Activated CD8-positive, alpha-beta memory T cell treated with anti-CD3 and anti-CD28 coated beads, Interleukin-2, amount 50 U/mL, for 1 hour (primary cell): ENCODE data around the gene PCDH10.

Experiments
- DNase-seq: peaks from one replicate; pipeline ENCODE4 v3.0.0-alpha.2; 2020; ENCODE audit errors: extremely low read depth

Gene PCDH10, protein sequence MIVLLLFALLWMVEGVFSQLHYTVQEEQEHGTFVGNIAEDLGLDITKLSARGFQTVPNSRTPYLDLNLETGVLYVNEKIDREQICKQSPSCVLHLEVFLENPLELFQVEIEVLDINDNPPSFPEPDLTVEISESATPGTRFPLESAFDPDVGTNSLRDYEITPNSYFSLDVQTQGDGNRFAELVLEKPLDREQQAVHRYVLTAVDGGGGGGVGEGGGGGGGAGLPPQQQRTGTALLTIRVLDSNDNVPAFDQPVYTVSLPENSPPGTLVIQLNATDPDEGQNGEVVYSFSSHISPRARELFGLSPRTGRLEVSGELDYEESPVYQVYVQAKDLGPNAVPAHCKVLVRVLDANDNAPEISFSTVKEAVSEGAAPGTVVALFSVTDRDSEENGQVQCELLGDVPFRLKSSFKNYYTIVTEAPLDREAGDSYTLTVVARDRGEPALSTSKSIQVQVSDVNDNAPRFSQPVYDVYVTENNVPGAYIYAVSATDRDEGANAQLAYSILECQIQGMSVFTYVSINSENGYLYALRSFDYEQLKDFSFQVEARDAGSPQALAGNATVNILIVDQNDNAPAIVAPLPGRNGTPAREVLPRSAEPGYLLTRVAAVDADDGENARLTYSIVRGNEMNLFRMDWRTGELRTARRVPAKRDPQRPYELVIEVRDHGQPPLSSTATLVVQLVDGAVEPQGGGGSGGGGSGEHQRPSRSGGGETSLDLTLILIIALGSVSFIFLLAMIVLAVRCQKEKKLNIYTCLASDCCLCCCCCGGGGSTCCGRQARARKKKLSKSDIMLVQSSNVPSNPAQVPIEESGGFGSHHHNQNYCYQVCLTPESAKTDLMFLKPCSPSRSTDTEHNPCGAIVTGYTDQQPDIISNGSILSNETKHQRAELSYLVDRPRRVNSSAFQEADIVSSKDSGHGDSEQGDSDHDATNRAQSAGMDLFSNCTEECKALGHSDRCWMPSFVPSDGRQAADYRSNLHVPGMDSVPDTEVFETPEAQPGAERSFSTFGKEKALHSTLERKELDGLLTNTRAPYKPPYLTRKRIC

DNA sequence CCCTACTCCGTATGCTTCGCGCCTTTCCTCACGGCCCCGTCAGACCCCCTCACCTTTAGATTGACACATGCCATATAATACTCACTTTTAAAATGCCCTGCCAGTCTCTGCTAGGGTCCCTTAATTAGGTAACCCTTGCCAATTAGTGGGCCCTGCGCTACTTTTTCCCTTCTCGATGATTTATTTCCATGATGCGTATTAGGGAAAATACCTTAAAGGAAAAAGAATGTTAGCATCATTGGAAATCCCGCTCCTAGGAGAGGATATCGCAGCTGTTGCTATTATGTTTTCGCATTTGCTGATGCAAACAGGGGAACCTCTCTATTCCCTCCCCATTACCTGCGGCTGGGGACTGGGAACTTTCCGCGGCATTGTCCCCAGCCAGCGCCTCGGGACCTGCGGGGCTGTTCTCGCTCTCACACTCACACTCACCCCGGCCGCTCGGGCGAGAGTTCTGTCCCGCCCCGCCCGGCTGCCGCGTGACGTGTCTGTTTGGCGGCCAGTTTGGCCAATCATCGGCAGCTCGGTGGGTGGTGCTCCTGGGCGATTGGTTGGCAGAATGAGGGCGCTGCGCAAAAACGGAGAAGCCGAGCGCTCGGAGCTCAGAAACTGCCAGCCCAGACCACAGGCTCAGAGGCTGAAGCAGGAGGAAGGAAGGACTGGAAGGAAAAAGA is at the start of gene PCDH10:
TSS of gene PCDH10 (plus strand) at position 605 of the 674 bp plus-strand sequence. CDS start 847 bp downstream, outside the sequence.
- DNase-seq = no peak

DNA sequence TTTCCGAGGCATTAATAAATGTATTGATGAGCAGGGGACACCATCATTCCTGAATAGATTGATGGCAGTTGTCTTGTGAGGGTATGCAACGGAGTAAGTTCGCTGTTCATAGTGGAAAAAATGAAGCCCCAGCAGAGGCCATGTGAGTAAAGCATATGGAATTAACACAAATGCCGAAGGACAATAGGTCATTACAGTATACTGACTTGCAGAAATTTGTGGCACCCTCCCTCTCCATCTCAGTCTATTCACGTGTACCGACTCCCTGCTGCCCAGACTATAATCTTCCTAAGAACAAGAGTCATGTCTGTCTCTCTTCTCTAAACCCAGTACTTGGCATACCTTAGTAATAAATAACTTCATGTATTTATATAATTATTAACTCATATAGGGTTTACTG is 47.1 kb upstream of the PCDH10 start:
- DNase-seq = no peak

- DNase-seq = no peak
Measured at GRCh38 chr4:133102612-133103409, 46.3 kb upstream of the PCDH10 start.

DNA sequence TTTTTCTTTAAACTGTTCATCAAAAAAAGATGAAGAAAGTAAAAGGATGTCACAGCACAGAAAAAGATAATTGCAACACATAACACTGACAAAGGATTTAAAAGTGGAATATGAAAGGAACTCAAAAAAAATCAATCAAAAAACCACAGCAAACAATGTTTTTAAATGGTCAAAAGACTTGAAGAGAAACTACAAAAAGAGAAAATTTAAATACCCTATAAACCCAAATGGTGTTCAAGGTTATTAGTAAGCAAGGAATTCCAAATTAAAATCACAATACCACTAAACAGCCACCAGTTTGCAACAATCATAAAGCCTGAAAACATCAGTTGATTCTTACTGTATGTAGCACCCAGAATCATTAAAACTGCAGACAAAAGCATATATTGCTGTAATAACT is 36.5 kb upstream of the PCDH10 start:
- no peak for DNase-seq

DNA sequence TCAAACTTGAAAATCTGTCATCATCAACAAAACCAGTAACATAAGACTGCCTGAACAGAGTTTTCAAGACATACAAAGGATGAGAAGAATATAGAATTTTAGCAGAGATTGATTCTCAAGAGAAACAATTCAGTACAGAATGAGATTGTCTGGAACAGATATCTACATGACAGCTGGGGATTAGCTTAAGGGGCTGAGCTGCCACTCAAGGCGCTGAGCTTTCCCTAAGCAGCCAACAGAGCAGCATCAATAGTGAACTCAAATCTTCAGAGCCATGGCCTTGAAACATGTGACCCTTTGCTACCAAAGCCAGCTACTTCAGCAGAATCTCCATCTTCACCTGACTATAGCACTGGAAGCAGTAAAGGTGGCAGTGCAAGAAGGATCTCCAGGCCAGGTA is 24.3 kb upstream of the PCDH10 start:
- no peak for DNase-seq

DNA sequence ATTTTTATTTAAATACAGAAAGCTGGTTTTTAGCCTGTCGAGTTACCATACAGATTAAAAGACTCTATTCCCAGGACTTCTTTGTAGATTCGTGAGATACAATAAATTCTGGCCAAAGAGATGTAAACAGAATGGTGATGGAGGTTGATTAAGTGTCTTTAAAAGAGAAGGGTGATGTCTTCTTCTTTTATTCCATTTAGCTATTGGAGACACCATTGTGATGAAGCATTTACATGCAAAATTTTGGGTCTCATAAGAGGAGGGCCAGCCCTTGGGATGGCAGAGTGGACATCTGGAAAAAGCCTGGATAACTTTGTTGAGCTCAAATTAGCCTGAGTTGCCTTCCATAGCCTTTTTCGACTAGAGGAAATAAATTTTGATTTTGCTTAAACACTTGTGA is 21.6 kb upstream of the PCDH10 start:
- no peak for DNase-seq

GRCh38 chr4:133129237-133129636 is 19.9 kb upstream of the PCDH10 start:
- no peak for DNase-seq

DNA sequence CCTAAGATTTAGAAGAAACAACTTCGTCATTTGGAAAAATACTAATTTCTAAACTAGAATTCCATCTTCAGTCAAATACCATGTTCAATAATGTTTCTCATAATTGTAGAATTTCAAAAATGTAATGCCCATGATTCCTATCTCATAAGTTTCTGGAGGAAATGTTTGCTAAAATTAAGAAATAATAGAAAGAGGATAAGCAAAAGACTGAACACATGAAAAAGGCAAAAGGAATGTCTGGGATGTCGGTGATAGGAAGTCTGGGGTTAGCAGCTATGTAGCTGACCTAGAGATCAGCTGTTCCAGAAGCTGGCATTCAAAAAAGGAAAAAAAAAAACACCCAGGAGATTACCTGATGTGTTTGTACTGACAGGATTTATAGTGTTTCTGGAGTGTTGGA is 18.9 kb upstream of the PCDH10 start:
- no peak for DNase-seq

GRCh38 chr4:133131829-133132460 is 17.1 kb upstream of the PCDH10 start:
- no peak for DNase-seq

DNA sequence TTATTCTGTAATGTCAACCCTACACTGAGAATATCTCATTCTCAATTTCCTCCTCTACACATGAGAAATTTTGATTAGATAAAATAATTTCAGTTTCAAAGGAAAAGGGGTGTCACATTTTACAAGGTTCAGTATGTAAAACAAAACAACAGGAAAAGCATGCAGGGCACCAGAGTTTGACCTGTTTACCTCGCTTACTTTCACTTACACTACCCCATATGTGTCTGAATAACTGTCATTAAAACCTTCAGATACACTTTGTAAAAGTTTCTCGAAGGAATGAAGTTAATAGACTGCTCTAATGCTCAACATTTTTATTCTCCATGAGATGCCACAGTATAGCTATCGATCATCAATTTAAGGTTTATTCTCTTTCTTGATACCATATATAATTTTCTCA is 12.3 kb upstream of the PCDH10 start:
- no peak for DNase-seq

GRCh38 chr4:133137571-133137970 is 11.5 kb upstream of the PCDH10 start:
- no peak for DNase-seq

GRCh38 chr4:133143775-133144430 is 5.2 kb upstream of the PCDH10 start:
- DNase-seq = no peak

- no peak for DNase-seq
Measured at GRCh38 chr4:133145241-133145640, 3.9 kb upstream of the PCDH10 start.

- no peak for DNase-seq
Measured at GRCh38 chr4:133145758-133146573, 3.1 kb upstream of the PCDH10 start.

DNA sequence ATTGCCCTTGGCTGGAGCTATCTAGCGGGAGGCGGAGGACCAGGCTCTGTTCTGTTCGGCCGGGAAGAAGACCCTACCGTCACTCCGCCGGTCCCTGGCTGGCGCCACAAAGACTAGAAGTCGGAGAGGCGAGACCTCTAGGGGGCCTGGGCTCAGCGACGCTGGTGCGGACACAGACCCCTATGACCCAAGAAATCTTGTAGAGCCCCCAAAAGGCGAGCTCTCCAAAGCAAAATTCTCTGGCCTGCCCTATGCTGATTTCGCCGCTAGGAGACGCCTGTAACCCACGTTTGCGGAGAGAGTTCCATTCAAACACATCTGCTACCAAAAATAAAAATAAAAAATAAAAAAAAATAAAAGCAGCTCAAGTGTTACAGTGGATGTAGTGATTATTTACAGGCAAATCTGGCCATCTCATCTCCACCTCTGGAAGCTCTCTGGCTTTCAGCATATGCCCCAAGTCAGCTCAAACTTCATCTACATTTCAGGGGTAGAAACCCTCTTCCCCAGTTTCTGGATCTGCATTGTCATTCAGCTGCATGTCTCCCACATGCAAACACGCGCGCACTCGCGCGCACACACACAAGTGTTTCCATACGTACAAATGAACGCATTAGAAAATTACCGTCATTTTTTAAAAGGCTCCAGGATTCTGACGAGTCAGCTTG is 2.4 kb upstream of the PCDH10 start:
- DNase-seq = no peak

GRCh38 chr4:133147286-133147821 is 1.7 kb upstream of the PCDH10 start:
- DNase-seq = no peak

GRCh38 chr4:133147921-133148689 is 989 bp upstream of the PCDH10 start:
- no peak for DNase-seq

GRCh38 chr4:133149364-133149695 is 236 bp downstream of the PCDH10 start:
- no peak for DNase-seq
